NCI-H446 treated with DMSO at 0.1 percent for 48 hours (cell line): ENCODE results near the gene SS18.

Source experiments
- DNase-seq: peaks from one replicate; lab custom pipeline; 2025; lab: John Stamatoyannopoulos, UW

SS18 gene

DNA sequence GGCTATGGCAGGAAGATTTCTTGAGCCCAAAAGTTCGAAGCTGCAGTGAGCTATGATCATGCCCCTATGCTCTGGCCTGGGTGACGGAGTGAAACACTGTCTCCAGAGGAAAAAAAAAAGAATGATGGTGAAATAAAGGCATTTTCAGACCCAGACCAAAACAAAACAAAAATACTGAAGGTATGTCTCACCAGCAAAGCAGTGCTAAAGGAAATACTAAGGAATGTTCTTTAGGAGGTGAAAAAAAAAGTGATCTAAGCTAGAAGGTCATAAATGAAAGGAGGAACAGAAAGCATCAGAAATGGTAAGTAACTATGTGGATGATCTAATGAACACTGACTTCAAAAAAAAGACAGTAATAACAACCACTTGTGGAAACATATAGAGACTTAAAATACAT lies 18.7 kb downstream of the SS18 start:
- DNase-seq: no peak

DNA sequence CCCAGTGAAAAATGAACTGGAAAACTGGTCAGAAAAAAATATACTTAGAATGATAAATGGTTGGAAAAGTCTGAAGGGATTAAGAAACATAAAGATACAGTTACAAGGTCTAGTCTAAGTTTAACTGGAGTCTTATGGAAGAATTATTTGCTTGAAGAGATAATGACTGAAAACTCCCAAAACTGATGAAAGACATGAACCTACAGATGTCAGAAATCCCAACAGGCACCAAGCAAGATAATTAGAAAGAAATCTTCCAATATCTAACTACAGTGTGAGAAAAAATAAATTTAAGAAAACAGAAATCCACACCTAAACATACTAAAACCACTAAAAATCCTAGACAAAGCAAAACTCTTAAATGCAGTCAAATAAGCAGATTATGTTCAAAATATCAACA lies 19.4 kb downstream of the SS18 start:
- DNase-seq: no peak

DNA sequence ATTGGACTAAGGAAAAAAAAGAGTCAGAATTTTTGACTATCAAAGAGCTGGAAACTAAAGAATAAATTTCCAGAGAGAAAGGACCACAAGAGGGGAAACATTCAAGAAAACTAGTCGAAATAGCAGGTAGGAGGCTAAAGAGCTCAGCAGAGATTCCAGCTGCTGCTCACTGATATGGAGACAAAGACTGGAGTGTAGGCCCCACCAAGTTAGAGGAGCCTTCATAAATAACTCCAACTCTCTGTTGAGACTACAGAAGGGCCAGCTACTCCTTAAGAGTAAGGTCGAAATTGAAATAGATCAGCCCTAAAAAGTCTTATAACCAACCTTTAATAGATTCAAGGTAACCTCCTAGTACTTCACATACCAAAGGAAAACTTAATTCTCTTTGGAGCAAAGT lies 31.1 kb downstream of the SS18 start:
- DNase-seq: no peak

DNA sequence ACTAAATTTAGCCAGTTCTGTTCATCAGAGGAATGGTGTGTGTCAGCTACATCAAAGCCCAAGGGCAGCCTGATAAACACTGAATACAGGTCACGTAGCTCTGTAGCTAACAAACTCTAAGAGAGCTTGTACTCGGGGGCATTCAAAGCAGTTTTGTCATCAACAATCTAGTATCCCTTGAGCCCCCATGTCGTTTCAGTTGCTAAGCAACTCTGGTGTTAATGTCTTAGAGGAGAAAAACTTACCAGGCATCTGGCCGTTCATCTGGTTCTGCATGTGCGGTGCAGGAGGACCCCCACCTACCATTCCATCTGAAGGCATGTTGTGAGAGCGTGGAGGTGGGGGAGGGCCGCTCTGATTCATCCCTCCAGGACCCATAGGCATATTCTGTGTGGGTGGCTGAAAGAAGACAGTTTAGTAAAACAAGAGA lies 33.1 kb downstream of the SS18 start:
- no peak for DNase-seq

DNA sequence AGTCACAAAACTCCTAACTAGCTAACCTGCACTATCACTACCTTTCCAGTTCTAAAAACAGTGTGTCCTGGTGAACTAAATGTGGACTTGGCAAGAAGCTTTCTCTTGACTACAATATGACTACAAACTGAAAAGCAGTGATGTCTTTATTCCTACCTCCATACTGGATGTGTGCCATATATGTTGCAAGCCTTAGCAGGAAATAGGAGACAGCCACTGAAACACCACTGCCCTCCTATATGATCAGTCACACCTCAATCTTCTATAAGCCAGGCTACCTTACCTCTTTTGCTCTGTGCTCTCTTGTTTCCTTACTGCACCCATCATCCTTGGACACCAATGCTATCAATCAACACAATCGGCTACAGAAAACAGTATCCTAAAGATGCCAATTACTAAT lies 34.1 kb downstream of the SS18 start:
- DNase-seq: no peak

DNA sequence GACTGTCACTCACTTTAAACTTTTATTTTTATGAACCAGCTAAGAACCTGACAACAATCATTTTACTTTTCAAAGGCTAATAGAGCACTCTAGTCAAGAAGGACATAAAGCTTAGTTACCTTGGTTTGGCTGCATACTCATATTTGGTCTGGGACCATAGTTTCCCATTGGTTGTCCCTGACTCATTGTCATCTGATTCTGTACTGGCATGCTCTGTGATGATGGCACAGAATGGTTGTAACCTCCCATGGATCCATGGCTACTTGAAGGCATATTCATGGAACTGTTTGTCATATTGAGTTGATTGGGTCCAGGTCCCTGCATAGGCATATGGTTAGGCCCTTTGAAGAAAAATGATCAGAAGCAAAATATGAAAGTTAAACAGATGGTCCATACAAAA lies 37.9 kb downstream of the SS18 start:
- no peak for DNase-seq

DNA sequence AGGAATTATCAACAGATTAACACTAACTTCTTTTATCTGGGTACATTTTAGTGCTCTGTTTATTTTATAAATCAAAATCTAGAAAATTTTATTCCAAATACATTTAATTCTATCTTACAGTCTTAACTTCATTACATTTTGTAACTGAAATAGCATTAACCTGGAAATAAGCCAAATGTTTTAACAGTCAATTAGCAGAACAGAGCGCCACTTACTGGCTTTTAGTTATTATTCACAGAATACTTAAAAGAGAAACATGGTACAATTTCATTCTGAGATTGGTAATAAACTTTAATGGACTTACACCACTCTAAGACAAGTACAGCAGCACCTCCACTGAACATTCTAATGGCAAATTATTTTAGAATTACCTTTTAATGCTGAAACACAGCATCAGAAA lies 38.6 kb downstream of the SS18 start:
- peak; percentile 2 for DNase-seq

DNA sequence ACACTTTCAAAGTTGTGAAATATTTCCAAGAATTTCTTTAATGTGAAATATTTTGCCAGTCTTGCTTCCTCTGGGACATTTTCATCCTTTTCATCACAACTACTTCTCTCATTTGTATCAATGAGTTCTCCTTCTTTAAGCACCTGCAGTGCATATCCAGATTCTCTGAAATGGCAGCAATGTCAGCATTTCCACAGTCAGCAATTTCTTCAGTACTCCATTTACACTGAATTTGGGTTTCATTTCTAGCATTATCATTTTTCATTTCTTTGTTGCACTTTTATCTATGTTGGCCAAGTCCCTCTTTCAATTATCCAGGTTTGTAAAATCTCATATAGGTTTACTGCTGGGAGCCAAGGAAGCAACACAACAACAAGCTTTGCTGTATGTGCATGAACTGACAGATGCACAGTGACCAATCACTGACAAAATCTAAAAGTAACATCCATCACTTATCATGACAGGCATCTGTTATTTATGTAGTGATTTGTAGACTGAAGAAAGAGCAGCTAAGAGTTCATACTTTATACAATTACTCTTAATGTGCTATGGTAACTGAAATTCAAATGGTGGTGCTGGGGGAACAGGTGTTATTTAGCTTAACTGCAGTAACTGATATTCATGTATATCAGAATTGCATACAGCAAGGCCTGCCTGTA lies 43.9 kb downstream of the SS18 start:
- no peak for DNase-seq

DNA sequence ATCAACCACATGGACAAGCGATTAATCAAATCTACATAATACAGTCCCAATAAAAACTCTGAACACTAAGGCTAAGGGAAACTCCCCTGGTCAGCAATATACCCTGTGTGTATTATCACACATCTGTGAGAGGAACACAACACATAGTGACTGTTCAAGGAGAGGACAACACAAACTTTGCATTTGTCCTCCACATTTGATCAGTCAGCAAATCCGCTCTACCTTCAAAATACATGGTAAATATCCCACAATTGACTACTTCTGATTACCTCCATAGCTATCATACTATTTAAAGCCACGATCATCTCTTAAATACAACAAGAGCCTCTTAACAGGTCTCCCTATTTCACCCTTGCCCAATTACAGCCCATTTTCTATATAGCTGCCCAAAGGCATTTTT lies 45.6 kb downstream of the SS18 start:
- DNase-seq: no peak

DNA sequence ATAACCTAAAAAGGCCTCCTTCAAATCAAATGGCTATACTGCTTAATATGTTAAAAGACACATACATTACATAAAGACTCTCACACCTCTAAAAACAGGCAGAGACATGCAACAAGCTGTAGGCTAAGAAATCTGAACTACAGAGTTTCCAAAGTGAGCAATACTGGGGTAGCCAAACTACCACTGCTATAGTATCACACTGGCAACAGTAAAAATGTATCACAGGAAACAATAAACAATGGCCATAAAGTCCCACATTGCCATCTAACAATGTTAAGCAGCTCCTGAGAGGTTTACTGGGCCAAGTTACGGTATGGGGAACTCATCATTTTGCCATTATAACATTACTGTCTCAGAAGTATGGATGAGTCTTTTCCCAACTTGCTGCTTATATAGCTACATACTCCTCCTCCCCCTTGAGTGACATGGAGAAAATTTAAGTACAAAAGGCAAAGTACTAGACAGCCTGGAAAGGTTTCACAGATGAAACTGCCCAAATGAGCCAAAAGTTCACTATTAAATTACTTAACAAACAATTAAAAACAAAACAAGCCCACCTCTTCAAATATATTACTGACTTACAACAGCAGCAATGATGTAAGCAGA lies 50.3 kb downstream of the SS18 start:
- DNase-seq: no peak

DNA sequence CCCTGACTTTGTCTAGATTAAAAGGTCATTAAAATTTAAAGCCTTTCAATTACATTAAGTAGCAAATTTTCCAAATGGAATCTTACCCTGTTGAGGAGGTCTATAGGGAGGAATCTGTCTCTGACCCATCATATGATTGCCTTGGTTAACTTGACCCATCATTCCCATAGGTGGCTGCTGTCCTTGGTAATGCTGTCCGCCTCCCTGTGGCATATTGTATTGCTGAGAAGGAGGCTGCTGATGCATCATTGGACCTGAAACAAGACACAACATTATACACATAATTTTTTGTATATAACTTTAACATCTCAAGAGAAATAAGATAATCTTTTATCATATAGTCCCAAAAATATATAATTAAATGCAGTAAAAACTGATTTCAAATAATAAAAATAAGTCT lies 51.2 kb downstream of the SS18 start:
- DNase-seq: no peak

DNA sequence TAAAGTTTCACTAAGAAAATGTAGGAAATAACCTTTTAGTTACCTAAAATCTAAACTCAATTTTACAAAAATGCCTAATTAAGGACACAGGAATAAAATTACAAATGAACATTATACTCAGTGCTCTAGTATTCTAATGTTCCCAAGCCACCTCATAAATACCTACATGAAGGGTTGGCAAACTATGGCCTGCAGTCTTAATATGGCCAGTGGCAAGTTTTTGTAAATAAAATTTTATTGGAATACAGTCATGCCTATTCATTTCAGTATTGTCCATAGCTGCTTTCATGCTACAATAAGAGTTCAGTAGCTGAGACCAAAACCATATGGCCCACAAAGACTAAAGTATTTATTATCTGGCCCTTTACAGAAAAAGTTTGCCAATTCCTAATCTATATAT lies 53.8 kb downstream of the SS18 start:
- no peak for DNase-seq

DNA sequence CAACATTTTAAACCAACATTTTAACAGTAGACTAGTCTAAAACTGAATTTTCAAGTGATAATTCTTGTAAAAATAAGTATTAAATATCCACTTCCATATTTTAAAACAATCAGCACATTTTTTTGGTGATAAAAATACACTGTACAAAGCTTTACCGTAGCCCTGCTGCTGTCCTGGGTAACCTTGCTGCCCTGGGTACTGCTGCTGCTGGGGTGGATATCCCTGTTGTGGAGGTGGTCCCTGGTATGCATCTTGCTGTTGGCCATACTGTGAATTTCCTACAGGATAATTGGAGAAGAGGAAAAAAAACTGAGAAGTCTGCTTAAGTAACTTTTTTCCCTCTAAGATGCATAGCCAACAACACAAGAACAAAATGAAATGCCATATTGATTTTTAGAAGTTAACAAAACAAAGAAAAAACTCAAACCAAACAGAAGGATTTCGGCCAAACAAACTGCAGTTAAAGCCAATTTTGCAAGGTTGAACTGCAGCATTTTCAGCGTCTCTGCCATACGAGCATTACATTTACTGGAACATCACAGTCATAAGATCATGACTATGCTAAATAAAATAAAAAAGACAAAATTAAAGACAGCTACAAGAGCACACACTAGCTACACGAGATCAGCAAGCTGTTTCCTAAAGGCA lies 55.4 kb downstream of the SS18 start:
- no peak for DNase-seq

DNA sequence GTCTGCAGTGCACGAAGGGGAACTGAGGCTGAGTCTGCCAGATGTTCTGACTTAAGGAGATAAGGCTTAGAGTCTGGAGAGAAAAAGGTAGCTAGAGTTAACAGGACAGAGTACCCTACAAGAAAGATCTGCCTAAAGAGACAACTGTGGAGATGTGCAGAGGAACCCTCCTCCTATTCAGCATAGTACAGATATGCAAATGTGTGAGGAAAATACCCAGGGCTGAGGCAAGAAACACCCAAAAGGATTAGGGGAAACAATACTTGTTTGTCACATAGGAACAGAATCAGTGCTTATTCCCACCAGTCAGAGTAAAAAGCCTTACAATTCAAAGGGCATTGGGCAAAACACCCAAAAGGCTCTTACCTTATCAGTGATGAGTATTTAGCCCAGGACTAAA lies 67.8 kb downstream of the SS18 start:
- DNase-seq: no peak

DNA sequence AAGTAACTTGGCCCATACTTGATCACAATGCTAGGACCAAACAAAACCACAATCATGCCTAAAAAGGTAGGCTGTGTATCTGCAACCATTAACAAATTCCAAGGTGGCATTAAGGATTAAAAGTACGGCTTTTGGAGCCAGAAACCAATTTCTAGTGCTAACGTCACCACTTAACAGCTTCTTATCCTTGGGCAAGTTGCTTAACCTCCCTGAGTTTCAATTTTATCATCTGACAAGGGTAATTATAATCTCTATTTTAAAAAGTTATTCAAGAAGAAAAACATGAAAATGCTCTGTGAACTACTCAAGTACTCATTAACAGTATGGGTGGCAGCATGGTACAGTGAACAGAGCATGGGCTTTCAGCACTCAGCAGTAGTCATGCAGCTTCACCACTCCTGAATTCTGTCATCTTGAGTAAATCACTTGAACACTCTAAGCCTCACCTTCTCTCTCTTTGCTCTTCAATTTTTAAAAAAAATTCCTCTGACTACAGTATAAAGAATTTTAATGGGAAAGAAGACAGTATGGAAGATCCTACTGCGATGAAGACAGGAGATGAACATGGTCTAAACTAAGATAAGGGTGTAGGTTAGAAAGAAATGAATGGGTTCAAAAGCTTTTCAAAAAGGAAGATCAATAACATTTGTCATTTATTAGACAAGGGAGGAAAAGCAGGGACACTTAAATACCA lies 69.2 kb downstream of the SS18 start:
- no peak for DNase-seq

DNA sequence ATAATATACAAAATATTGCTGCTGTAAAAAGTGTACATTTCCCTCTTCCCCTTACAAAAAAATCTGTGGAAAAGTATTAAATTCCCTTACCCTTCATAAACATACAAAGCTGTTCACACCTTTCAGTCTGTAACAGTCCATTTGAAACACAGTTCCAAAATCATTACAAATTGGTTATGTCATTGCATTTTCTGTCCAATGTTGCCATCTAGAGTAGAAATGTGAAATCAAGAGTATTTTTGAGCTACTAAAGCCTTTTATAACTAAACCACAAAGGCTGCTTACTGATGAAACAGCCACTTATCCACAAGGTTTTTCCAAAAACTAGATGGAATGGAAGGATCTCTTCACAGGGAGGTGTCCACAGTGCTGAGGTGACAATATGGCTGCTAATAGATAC lies 72.5 kb downstream of the SS18 start:
- peak; percentile 2 for DNase-seq

DNA sequence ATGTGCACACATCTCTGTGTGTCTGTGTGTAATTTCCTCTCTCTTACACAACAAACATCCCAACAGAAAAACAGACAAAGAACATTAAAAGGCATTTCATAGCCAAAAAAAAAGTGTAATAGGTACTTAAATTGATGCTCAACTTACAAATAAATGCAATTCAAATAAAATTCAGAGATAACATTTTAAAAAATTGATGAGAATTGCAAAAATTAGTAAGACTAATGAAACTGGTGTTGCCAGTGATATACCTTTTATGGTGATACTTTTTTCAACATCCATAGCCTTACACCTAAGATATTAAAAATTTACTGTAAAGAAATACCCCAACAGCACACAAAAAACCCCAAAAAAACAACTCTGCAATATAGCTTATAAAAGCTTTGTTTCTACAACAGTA lies 76.0 kb downstream of the SS18 start:
- DNase-seq: no peak

DNA sequence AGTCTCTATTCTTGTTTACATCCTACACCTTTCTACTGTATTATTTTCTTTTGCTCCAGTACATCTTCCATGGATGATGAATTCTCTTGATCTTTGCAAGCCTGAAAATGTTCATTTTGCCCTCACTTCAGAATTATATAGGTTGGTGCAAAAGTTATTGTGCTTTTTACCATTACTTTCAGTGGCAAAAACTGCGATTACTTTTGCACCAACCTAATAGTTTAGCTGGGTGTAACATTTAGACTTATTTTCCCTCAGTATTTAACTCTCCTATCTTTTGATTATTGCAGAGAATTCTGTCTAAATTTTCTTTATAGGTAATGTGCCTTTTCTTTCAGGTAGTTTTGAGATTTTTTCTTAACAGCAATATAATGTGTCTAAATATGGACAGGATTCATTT lies 81.8 kb downstream of the SS18 start:
- no peak for DNase-seq

DNA sequence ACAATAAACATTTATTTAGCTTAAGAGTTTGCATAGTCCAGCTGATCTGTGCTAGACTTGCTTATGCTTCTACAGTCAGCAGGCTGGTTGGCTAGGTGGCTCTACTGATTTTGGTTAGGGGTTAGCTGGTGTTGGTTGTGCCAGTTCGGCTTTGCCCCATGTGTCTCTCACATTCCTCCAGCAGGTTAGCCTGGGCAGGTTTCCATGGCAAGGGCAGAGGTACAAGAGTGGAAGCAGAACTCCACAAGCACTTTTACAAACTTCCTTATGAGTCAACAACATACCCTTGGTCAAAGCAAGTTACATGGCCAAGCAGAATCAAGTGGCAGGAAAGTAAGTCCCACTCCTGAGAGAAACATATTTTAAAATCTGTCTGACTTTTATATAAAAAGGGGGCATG lies 82.3 kb downstream of the SS18 start:
- no peak for DNase-seq

DNA sequence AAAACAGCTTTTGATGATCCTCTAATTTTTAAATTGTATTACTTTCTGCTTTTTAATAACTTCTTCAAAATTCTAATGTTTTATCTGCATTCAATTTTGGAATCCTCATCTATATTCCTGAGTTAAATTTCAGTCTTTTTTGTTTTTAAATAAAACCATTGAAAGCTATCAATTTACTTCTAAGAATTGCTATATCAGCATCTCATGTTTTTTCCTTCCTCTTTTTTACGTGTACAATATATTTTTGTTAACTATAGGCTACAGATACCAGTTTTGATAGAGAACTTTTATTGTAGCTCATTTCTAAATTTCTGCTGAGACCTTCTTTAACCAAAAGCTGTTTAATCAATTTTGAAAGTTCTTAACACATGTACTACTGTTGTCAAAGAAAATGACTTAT lies 84.5 kb downstream of the SS18 start:
- no peak for DNase-seq

DNA sequence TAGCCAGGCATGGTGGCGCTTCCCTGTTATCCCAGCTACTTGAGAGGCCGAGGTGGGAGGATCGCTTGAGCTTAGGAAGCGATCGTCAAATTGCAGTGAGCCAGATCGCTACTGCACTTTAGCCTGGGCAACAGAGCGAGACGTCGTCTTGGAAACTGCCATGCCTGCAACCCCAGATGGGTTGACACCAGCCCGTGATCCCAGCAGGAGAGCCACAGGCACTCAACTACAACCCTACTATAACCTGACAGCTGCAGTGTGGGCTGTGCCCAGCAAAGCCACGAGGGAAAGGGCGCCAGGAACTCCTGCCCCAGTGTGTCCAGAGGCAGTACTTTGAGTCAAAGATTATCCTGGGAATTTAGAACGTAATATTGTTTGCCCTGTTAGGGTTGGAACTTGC lies 85.6 kb downstream of the SS18 start:
- DNase-seq: no peak

DNA sequence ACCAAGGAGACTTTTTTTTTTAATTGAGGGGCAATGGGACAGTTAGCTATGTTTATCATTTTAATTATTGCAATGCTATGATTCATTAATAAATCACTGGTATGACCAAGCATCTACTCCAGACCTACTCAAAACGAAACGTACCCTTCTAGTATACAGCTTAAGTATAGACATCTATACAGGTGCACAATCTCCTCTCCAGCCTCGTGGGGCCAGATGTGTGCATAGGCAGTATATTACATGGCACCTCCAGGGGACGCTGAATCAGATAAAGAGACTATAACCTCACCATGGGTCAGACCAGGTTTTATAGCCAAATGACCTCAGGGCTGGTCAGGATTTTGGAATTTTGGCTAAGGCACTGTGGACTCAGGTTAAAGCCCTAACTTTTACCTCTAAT lies 86.6 kb downstream of the SS18 start:
- DNase-seq: no peak

DNA sequence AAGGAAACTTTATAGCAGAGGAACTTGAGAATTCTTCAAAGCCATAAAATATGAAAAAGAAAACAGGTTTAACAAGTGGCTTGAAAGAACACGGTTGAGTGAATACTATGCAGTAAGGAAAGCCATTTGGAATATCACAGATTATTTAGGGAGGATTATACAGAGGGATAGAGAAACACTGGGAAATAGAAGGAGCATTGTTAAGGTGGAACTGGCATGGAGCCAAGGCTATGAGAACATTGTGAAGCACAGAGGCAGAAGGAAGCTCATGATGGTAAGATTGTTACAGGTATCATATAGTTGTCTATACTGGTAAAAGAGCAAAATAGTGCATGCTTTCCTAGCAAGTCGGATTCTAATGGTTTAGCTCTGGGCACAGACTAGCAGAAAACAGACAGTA lies 87.1 kb downstream of the SS18 start:
- DNase-seq: no peak
